ENCODE data around the gene MAP3K4.
A peak's percentile ranks its signal among the peaks of the same experiment; 100 is the strongest.

The MAP3K4 gene, protein sequence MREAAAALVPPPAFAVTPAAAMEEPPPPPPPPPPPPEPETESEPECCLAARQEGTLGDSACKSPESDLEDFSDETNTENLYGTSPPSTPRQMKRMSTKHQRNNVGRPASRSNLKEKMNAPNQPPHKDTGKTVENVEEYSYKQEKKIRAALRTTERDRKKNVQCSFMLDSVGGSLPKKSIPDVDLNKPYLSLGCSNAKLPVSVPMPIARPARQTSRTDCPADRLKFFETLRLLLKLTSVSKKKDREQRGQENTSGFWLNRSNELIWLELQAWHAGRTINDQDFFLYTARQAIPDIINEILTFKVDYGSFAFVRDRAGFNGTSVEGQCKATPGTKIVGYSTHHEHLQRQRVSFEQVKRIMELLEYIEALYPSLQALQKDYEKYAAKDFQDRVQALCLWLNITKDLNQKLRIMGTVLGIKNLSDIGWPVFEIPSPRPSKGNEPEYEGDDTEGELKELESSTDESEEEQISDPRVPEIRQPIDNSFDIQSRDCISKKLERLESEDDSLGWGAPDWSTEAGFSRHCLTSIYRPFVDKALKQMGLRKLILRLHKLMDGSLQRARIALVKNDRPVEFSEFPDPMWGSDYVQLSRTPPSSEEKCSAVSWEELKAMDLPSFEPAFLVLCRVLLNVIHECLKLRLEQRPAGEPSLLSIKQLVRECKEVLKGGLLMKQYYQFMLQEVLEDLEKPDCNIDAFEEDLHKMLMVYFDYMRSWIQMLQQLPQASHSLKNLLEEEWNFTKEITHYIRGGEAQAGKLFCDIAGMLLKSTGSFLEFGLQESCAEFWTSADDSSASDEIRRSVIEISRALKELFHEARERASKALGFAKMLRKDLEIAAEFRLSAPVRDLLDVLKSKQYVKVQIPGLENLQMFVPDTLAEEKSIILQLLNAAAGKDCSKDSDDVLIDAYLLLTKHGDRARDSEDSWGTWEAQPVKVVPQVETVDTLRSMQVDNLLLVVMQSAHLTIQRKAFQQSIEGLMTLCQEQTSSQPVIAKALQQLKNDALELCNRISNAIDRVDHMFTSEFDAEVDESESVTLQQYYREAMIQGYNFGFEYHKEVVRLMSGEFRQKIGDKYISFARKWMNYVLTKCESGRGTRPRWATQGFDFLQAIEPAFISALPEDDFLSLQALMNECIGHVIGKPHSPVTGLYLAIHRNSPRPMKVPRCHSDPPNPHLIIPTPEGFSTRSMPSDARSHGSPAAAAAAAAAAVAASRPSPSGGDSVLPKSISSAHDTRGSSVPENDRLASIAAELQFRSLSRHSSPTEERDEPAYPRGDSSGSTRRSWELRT (N-terminal part only)
- 72.9 to 118 (median 98.6) reads per million in 4 donors for total RNA-seq

DNA sequence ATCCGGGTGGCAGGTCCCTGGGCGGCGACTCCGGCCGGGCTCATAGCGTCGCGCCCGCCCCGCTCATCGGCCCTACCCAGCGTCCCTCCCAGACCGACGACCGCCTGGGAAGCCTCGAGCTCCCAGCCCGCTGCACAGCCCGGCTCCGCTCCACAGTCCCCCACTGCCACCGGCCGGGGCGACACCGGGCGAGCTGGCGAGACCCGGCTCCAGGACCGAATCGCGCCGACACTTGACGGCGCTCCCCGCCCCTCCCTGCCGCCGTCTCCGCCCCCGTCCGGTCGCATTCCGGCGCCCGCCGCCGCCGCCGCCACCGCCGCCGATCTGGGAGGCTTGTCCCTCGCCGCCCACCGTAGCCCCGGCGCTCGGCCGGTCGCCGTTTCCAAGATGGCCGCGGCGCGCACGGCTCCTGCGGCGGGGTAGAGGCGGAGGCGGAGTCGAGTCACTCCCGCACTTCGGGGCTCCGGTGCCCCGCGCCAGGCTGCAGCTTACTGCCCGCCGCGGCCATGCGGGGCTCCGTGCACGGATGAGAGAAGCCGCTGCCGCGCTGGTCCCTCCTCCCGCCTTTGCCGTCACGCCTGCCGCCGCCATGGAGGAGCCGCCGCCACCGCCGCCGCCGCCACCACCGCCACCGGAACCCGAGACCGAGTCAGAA is at the start of gene MAP3K4:
Gene MAP3K4 (plus strand): TSS at position 364 of the 655 bp plus-strand sequence. CDS start 163 bp downstream, at position 527.
- peak; percentile 62 to 82 (median 72) for DNase-seq

DNA sequence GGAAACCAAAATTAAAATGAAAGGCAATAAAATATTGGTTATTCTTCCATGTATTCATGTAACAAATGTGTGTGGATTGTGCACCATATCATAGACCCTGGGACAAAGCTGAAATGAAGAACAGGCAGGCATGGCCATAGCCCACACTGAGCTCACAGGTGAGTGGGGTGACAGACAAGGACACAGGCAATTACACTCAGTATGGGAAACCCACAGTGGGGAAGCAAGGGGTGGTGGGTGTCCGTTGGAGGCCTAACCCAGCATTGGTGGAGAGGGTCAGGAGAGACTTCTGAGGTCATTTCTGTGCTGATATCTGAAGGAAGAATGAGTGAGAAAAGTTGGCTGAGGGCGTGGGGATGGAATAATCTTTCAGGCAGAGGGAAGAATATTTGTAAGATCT is 47.6 kb upstream of the MAP3K4 start:
- no peak for DNase-seq

DNA sequence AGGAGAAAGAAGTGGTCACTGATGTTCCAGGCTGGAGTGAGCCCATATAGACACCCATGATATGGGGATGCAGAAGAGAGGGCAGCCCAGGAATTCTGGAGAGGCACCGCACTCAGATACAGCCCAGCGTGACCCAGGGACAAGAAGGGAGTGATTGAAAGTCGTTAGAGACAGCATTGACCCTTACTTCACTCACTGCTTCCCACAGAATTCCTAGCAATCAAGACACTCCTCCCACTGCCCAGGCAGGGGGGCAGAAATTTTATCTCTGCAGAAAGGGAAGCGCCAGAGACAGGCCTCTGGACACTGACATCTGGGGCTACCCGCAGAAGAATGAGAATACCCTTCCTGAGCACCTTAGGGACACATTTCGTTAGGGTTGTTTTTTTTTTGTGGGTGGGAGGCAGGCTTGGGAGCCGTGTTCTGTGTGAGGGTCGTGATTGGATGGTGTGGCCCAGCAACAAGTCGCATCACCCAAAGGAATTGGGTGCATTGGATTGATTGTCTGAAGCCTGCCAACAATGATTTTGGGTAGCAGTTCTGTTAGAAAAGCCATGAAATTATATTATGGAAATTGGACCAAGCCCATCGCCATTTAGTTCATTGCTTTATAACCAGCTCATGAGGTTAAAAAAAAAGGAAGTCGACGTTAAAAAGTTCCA is 45.9 kb upstream of the MAP3K4 start:
- DNase-seq: no peak

DNA sequence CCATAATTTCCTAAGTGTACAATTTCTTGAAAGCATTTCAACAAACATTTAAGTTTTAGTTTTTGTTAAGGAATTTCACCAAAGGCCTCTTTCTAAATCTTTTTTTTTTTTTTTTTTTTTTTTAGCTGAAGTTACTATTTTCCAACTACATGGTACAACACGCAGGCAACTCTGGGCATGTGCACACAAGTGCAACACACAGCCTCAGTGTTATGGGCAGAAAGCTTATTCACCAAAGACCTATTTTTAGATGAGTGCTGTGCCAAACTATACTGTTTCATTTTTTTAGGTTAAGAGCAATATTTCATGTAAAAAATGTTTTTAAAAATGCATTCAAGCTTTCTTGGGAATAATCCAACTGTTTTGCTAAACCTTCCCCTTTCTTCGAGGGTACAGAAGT is 42.0 kb upstream of the MAP3K4 start:
- DNase-seq: no peak

DNA sequence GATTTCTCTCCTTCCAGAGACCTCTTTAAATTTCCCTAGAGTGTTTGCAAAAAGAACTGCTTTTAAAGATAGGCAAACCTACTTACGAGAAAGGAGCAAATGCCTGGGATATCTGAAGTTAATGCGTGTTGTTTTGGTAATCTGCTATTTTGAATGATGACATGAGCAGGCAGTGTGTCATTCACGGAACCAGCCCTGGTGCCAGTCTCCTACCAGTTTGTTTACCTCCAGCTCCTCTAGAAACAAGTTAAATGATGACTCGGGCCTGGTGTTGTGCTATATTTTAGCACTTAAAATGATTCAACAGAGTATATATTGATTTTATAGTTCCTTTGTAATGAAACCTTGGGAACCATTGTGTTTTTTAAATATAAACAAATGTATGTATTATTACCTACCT is 41.1 kb upstream of the MAP3K4 start:
- no peak for DNase-seq

DNA sequence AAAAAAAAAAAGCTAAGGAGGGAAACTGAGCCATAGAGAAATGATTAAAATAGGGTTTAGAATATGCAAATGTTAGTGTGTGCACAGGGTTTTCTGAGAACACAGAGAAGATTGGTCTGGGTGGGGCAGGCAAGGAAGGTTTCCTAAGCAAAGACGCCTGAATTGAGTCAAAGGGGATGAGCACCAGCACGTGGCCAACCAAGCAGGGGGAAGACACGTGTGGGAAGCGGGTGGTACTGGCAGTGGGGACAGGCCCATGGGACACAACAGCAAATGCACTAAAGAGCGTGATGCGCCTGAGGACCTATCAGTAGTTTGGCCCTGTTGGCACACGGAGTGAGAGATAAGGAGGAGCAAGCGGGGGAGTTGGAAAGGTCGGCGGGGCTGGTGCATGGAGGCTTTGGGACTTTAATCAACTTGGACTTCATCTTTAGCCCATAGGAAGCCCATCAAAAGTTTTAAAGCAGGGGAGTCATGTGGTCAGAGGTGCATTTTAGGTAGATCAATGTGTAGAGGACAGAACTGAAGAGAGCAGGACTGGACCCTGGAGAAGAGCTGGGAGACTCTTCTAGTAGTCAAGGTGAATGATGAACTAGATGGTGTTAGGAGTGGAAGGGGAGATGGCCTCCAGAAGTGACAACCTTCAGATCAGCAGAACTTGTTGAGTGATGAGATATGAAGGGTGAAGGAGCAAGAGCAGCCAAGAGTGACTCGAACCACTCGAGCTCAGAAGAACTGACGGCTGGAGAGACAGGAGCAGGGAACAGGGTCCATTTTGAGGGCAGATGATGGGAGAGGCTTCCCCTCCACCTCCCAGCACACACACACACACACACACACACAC is 40.2 kb upstream of the MAP3K4 start:
- no peak for DNase-seq

DNA sequence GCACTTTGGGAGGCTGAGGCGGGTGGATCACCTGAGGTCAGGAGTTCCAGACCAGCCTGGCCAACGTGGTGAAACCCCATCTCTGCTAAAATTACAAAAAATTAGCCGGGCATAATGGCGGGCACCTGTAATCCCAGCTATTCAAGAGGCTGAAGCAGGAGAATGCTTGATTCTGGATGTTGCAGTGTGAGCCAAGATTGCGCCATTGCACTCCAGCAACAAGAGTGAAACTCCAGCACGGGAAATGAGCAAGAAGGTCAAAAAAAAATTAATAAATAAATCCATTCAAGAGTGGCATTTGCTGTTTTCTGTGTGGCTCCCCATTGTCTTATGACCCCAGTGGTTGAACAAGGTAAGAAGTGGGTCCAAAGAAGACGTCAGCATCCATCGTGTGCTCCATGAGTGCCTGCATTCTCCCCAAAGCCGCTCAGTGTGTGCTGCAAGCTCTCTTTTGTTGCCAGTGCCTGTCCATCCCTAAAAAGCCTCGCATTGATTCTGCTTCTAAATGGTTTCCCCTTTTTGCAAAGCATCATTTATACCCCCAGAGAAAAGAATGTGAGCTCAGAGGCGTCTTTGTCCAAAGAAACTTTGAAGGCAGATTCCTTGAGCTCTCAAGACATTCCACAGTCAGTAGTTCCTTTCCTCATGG is 38.8 kb upstream of the MAP3K4 start:
- no peak for DNase-seq

DNA sequence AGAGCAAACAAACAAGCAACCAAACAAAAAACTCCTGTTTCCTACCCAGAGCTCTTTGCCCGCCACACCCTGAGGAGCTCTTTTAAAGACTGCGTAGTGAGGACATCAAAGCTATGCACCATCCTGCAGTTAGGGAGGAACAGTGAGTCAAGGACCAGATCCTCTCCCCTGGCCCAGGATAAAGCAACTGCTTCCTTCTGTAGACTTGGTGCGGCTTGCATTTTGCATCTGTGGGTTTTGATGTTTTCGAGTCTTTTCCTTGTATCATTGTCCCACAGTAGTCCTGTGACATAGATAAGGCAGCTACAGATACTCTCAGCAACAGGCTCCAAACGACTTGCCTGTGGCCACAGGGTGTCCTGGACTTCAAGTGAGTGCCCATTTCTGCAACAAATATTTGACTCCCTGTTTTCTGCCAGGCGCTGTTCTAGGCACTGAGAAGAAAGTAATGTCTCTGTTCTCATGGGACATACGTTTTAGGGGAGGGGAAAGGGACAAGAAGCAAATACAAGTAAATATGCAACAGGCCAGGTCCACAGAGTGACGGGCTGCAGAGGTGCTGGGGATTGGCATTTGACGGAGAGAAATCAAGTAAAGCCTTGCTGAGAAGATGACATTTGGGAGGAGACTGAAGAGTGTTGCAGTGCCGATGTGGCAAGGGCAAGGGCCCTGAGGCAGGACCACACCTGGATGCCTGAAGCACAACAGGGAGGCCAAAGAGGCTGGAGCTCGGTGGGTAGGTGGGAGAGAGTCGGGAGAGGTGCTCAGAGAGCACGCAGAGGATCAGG is 35.9 kb upstream of the MAP3K4 start:
- DNase-seq: no peak

DNA sequence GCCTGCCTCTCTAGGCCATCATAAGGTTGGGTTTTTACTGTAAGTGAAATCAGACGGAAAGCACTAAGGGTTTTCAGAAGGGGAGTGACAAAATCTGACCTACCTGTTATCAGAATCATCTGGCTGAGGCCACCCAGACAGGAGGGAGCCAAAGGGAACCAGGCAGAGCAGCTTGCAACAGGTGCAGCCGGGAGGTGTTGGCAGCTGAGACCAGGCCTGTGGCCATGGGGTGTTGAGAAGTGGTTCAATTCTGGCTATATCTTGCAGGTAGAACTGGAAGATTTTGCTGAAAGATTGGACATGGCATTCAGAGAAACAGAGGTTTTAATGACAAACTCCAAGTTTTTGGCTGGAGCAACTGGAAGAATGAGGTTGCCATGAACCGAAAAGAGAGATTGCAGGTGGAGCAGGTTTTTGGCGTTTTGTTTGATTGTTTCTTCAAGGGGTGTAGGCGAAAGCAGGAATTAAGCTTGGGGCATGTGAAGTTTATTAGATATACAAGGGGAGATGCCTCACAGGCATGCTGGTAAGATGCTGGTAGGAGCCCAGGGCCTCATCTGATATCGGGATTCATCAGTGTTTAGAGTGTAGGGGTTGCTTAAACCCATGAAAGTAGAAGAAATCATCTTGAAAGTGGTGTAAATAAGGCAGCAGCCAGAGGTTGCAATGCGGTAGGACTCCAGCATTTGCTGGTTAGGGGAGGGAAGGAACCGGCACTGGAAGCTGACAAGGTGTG is 35.1 kb upstream of the MAP3K4 start:
- DNase-seq: no peak

DNA sequence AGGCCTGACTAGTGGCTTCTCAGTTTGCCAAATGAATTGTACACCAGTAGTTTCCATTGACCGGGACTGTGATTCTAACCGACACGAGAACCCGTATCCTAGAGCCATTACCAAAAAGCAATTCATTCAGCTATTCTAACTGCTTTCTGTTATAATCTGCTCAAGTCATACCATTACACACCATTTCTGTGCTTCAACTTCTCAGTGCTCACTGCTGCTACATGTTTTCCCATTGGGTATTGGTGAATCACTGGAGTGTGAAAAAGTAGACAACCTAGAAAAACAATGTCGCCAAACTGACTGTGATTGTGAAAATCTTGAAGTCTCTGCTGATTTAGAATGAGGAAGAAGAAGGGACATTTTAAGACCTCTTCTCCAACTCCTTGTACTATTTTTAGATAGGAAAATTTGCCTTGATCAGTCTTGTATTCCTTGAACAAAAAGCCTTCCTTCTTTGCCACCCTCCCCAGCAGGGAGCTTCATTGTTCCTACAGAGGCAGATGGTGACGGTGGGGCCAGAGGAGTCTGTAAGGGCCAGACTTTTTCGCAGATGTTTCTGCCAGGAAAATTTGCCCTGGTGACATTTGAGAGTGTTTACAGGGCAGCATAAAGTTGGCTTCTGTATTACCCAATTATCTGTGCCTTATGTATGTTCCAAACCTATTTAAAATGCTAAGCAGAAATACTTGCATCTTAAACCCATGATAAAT is 31.7 kb upstream of the MAP3K4 start:
- DNase-seq: no peak

DNA sequence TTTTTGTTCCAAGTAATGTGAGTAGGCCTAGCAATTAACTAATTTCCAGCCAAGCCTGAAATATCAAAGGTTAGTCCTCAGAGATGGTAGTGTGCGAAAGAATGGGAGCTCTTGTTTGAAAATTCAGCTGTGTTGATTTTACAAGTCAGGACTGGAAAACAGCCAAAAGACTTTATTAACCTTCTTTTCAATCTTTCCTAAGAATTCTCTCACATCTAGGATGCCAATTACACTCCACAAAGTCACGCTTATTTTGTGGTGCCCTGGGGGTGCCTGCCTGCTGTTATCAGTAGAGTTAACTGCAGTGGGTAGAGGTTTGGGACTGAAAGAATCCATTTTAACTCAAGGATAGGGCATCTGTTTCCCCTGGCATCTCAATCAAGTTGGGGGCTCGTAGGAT is 30.7 kb upstream of the MAP3K4 start:
- DNase-seq: no peak

DNA sequence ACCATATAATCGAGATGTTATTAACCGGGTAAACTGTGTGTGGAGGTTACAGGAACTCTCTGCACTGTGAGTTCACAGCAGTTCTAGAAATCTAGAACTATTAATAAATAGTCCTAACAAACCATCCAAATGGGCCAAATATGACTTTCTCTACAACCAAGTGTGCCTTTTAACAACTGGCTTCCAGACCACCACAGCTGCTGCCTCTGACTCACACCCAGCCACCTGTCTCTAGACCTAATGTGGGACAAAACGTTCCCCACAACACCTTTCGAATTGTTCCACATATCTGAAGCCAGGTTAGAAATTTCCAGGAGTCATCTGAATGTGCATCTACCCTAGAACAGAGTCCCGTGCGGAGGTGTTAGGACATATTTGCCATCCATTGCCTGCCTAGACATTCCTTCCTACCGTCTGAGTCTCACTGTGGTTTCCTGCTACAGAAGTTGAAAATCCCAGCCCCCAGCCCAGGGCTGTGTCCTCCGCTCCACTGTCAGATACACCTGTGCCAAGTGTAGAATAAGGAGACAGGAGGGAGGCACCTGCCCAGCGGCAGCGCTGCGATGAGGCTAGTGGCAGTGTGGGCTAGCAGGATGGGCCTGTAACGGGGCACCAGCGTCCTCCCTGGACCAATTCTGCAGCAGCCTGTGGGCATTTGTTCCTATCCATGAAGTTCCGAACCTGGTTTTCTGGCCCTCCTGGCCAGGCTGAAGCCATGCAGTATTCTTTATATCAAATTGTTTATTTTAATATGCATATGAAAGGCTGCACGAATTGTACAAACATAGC is 28.5 kb upstream of the MAP3K4 start:
- DNase-seq: no peak

DNA sequence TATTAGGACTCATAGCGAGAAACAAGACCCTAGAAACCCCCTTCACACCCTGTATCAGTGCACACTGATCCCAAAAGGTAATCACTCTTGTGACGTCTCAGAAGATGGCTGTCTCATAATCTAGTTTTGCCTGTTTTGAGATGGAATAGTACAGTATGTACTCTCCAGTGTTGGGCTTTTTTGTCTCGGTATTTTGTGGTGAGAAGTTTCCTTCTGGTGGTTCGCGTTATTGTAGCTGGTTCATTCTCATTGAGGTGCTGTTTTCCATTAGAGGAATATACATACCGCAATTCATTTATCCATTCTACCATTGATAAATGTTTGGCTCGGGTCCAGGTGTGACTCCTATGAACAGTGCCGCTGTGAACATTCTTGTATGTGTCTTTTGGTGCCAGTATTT is 27.9 kb upstream of the MAP3K4 start:
- DNase-seq: no peak

DNA sequence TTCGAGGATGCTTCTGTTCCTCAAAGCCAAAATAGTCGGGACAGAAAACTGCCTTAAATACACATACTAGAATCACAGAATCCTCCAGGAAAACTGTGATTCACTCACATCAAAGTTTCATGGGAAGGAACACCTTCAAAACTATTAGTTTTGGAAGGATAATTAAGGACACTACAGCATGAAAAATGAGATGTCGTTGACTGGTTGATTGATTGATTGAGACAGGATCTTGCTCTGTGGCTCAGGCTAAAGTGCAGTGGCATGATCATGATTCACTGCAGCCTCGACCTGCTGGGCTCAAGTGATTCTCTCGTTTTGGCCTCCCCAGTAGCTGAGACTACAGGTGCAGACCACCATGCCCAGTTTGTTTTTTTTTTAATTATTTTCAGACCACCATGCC is 25.7 kb upstream of the MAP3K4 start:
- no peak for DNase-seq

DNA sequence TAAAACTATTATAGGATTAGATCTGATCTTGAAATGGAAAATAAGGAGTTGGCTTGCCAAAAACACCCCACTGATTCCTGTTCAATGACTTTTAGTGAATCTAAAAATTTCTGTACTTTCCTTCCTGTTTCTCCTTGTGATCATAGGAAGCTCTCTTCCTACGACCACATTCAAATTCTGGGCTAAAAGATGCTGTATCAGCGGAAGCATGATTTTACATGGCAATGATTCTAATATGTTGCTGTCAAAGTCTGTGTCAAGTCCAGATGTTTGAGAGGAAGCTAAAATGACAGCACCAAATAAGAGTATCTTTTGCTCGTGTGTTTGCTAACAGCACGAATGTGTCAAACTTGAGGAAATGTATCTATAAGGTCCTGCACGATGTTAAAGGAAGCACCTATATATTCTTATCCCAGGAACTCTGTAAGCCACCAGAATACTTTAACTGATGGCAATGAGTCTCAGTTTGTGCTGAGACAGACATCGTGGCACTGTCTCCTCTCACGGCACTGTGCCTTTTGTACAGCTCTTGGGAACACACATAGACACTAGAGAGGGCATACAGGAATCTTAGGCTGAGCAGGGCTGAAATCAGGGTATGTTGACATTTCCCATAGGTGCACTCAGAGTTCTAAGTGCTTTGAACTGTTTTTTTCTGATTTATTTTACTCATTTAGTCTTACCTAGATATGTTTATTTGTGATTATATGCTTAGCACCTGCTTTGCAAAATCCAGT is 24.9 kb upstream of the MAP3K4 start:
- no peak for DNase-seq

DNA sequence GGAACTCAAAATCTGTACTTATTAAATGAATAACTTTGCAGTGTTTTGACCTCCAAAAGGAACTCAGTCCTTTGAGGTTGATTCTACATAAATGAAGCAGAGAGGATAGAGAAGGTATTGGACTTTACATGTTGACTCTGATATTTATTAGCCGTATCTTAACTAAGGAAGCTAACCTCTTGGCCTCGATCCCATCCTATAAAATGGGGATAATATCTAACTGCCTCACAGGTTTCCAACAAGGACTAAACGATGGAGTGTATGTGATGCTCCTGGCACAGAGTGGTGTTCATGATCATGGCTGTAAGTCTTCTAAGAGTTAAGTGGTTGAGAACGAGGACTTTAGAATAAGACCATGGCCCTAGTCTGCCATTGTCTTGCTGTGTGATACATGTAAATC is 24.2 kb upstream of the MAP3K4 start:
- DNase-seq: no peak

DNA sequence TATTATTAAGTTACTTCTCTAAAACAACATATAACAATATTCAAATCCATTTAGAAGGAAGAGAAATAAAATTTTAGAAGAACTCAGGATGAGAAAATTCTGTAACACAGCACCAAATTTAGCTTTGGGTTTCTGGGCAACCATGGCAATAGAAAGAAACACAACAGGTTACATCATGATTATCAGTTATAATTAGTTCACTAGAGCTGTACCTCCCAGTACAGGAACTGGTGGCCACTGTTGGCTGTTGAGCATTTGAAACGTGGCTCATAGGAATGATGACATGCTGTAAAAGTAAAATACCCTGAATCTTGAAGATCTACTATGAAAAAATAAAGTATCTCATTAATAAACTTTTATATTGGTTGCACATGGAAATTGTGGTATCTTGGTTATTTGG is 23.7 kb upstream of the MAP3K4 start:
- DNase-seq: no peak
